ENCODE data around the gene IL36RN. TPM values are rescaled to one million over a fixed set of nuclear protein-coding genes. Genes with fewer than 3 reads are reported as not detected.

Gene IL36RN
- total and polyA plus RNA-seq, 2 of the 13 experiments (the other 11 are each of a cell fraction or from before 2014, with no cell fraction given) = not detected

DNA sequence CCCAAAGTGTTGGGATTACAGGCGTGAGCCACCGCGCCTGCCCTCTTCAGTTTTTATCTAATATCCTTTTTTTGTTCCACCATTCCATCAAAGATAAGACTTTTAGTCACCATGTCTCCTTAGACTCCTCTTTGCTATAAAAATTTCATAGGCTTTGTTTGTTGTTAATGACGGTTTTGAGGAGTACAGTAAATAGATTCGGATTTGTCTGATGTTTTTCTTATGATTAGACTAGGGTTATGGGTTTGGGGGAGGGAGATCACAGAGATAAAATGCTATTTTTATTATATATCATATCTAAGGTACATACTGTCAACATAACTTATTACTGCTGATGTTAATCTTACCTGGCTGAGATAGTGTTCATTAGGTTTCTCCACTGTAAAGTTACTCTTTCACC is 12.5 kb upstream of the IL36RN start:
- POLR2A ChIA-PET = no interaction called here
- no peak overlapping the region for H3K9ac ChIP-seq (ENCODE audit: insufficient read depth, low read depth, low read length)
- no peaks in the 10 kb centered on the region for H3K9me3 ChIP-seq (ENCODE audit: low read length)
- no peaks in the 10 kb centered on the region for H3K4me1 ChIP-seq (ENCODE audit: insufficient read depth, low read length)
- WGBS (ENCODE audit: low lambda C conversion rate) = 48% methylated on average over 5 of the region's 5 CpGs
- no peak overlapping the region for H3K4me2 ChIP-seq (ENCODE audit: low read depth, low read length)
- no TSS peak for BruUV-seq (replicated peaks)
- H3K4me3 ChIP-seq (replicated peaks in 1 of 3; ENCODE audit: insufficient read depth in 1 of 3, low read depth in 2 of 3, low read length in 3 of 3) = no peak overlapping the region
- TF ChIP-seq ZNF101 (CRISPR knock-in tag; IDR thresholded peaks at IDR 0.05; ENCODE audit: borderline replicate concordance, low read depth) (no peak), NBN (conservative IDR thresholded peaks at IDR 0.05) (no peak), RBAK (CRISPR knock-in tag; IDR thresholded peaks at IDR 0.05) (no peak), ZNF430 (CRISPR knock-in tag; IDR thresholded peaks at IDR 0.05) (no peak), JDP2 (CRISPR knock-in tag; IDR thresholded peaks at IDR 0.05; ENCODE audit: borderline replicate concordance) (no peak), SKI (IDR thresholded peaks at IDR 0.05; ENCODE audit: partially characterized antibody) (no peak), MIXL1 (CRISPR knock-in tag; IDR thresholded peaks at IDR 0.05) (no peak), SOX5 (CRISPR knock-in tag; IDR thresholded peaks at IDR 0.05; ENCODE audit: borderline replicate concordance) (no peak), ONECUT2 (CRISPR knock-in tag; IDR thresholded peaks at IDR 0.05) (no peak), ZNF577 (CRISPR knock-in tag; IDR thresholded peaks at IDR 0.05; ENCODE audit: borderline replicate concordance, low read depth) (no peak)
- TF ChIP-seq, protein P1, sequence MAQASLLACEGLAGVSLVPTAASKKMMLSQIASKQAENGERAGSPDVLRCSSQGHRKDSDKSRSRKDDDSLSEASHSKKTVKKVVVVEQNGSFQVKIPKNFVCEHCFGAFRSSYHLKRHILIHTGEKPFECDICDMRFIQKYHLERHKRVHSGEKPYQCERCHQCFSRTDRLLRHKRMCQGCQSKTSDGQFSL (CRISPR knock-in tag; IDR thresholded peaks at IDR 0.05) = no peak
- intact Hi-C loops (cut with micrococcal nuclease; ENCODE audit: unreplicated experiment) = no loop called here
- no peaks in the 10 kb centered on the region for H3K36me3 ChIP-seq (replicated peaks in 1 of 2; ENCODE audit: control insufficient read depth in 1 of 2, insufficient read depth in 2 of 2, low read length in 2 of 2)
- ATAC-seq (no peak), FAIRE-seq (no peak), DNase-seq (ENCODE audit: low spot score) (no peak)
- CTCF ChIA-PET (ENCODE audit: low intra/inter-chr PET ratio, low total read pairs) = no interaction called here
- in situ Hi-C loops (cut with HindIII; ENCODE audit: extremely low pct_ligation_motif_present, low pct_unique_long_range_greater_than_20kb) = no loop called here
- H2AFZ ChIP-seq (ENCODE audit: low read length) = no peak overlapping the region
- H4K20me1 ChIP-seq (ENCODE audit: insufficient read depth, low read length) = no peaks in the 10 kb centered on the region
- H3K27ac ChIP-seq (ENCODE audit: extremely low read length, insufficient read depth, low read length) = no peak overlapping the region
- H3K27me3 ChIP-seq (ENCODE audit: control insufficient read depth in 1 of 2, insufficient read depth in 2 of 2, low read length in 2 of 2) = peaks cover 0 to 1% of the 10 kb centered on the region in 2 experiments; a peak in 1 of 5 replicates
- no peaks in the 10 kb centered on the region for H3K79me2 ChIP-seq (ENCODE audit: insufficient read depth, low read length)

All from HepG2 (cell line).